HG03558 (cell line): ENCODE results near the gene TTC21A.
"Not testable (repeated sequence)": the region's sequence is repeated elsewhere in the genome, so short reads cannot be mapped to it uniquely, and the experiment has no call there.

Experiments
- ATAC-seq: cut with Tn5 transposase; IDR thresholded peaks from one replicate; pipeline ENCODE4 v1.9.1; 2021; ENCODE audit warnings: moderate number of reproducible peaks; ENCODE audit not compliant: unreplicated experiment; ENCODE audit errors: extremely low read depth

Gene TTC21A

DNA sequence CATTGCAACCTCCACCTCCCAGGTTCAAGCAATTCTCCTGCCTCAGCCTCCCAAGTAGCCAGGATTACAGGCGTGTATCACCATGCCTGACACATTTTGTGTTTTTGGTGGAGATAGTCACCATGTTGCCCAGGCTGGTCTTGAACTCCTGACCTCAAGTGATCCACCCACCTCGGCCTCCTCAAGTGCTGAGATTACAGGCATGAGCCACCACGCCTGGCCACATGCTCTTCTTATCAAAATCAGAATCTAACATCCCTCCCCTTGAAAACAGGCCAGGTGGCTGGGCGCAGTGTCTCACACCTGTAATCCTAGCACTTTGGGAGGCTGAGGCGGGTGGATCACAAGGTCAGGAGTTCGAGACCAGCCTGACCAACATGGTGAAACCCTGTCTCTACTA is 63.4 kb downstream of the TTC21A start:
- not testable (repeated sequence) for ATAC-seq

GRCh38 chr3:39171860-39172259 is 64.4 kb downstream of the TTC21A start:
- ATAC-seq, result no peak

DNA sequence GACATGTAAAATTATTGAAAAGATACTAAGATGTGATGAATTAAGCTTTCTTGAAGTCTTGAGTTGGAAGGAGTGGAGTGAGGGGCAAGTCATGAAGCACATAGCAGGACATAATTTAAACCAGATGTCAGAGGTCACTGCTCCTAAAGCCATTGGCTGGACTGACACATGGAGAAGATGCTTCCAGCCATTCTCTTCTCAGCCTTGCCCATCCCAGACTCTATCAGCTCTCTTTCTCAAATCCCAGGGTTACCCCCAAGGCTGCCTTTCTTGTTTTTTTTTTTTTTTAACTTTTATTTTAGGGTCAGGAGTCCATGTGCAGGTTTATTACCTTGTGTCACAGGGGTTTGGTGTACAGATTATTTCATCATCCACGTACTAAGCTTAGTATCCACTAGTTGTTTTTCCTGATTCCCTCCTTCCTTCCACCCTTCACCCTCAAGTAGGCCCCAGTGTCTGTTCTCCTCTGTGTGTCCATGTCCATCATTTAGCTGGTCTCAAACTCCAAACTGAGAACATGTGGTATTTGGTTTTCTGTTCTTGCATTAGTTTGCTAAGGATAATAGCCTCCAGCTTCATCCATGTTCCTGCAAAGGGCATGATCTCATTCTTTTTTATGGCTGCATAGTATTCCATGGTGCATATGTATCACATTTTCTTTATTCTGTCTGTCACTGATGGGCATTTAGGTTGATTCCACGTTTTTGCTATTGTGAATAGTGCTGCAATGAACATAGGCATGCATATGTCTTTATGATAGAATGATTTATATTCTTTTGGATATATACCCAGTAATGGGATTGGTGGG is 66.0 kb downstream of the TTC21A start:
- ATAC-seq, result no peak

DNA sequence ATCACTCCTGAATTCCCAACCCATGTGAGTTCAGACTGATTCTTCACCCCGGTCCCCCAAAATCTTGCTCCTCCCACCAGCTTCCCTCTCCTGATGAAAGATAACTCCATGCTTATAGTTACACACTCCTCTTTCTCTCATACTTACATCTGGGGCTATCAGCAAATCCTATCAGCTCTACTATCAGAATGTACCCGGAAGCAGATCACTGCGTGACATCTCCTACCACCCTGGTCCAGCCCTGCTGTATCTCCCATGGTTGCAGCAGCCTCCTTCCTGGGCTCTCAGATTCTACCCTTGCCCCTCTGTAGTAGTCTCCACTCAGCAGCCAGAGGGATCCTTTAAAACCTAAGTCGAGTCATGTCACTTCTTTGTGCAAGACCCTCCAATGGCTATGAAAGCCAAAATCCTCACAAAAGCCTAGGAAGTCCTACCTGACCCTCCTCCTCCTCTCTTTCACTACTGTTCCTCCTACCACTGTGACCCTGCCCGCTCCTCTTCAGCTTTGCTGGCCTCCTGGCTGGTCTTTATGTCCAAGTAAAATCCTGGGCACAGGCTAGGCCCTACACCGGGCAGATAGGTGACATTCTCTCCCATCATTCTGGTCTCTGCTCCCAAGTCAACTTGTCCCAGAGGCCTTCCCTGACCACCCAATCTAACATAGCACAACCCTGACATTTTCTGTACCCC is 68.7 kb downstream of the TTC21A start:
- ATAC-seq, result no peak

- no peak for ATAC-seq
These were observed 70.3 kb downstream of the TTC21A start for GRCh38 chr3:39177708-39178332.

- ATAC-seq, result no peak
These were observed 71.1 kb downstream of the TTC21A start for GRCh38 chr3:39178553-39178952.

DNA sequence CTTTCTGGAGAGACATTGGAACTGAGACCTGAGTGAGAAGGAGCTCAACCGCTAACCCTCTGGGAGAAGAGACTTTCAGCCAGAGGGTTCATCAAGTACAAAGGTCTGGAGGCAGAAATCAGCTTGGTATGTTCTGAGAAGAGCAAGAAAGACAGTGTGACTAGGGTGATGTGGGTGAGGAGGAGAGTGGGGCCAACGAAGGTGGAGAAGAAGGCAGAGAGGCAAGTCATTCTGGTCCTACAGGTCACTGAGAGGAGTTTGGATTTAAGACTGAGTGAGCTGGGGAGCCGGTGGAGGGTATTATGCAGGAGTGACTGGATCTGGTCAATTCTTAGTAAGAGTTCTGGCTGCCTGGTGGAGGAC is 72.7 kb downstream of the TTC21A start:
- no peak for ATAC-seq

GRCh38 chr3:39180546-39181346 is 73.3 kb downstream of the TTC21A start:
- ATAC-seq, result peak; percentile 85

DNA sequence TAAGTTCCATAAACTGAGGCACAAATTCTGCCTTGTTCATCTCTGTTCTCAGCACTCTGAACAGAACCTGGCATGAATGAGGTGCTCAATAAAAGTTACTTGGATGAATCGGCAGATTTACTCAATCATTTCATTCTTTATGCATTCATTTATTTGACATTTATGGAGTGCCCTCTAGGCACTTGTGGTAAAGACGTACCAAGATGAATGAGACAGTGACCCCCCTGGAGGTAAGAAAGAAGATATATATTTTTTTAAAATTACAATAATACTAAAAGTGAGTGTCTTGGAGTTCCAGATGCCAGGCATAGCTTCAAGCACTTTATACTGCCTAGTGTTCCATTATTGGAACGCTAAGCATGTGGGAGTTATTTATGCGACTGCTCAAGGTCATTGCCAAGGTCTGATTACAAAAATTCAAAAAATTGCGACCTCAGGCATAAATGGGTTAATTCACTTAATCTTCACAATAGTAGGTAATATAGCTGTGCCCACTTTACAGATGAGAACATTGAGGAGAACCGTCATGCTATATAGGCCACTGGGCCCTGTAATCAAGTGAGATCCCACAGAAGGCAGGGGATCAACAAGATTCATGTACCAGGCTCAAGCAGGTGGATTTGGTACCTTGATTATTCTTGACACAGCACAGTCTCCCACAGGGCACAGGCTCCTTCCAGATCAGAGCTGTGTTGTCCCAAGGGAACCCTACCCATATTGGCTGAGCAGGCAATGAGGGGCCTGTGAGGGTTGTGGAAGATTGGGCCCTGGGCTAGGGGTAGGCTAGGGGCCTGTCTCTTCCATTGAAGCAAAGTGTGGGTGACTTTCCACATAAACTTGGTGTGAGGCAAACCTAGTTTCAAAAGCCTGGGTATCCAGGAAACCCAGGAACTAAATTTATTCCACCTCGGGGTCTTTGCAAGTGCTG is 74.2 kb downstream of the TTC21A start:
- ATAC-seq, result no peak

DNA sequence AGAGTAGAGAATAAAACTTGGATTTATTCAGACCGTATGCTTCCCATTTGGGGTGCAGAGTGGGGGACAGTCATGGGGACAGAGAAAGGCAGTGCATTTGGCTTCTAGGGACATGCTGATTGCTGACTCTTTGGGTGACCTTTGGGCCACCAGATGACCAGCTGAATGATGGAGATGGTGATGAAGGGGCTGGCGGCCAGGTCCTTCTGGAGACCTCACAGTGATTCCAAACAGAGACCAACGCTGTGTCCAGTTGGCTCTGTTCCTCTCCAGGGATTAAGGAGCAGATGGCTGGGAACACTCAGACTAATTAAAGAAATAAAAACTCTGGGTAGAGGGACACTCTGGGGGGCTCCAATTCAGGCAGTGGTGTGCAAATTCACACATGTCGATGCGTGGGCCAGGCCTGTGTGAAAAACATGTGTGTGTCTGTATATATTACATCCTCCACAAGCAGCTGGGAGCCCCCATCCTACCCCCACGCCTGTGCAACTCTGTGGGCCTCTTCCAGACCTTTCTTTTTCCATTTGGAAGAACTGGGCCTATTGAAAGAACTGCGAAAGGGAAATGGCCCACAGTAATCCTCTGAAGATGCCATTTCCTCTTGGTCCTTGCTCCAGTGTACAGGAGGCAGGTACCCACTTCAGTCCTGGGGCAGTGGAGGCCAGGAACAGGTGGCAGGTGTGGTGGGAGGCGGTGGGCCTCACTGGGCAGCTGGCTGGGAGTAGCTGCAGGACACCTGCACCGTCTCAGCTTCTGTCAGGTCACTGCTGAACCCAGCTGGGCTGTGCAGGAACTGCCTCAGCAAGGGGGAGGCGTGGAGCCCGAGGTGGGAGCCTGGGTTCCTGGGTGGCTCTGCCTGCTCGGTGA is 76.0 kb downstream of the TTC21A start:
- no peak for ATAC-seq

- no peak for ATAC-seq
These were observed 76.8 kb downstream of the TTC21A start for GRCh38 chr3:39184081-39184967.

- no peak for ATAC-seq
These were observed 77.4 kb downstream of the TTC21A start for GRCh38 chr3:39184968-39185285.

- ATAC-seq, result no peak
These were observed 78.0 kb downstream of the TTC21A start for GRCh38 chr3:39185326-39185958.

DNA sequence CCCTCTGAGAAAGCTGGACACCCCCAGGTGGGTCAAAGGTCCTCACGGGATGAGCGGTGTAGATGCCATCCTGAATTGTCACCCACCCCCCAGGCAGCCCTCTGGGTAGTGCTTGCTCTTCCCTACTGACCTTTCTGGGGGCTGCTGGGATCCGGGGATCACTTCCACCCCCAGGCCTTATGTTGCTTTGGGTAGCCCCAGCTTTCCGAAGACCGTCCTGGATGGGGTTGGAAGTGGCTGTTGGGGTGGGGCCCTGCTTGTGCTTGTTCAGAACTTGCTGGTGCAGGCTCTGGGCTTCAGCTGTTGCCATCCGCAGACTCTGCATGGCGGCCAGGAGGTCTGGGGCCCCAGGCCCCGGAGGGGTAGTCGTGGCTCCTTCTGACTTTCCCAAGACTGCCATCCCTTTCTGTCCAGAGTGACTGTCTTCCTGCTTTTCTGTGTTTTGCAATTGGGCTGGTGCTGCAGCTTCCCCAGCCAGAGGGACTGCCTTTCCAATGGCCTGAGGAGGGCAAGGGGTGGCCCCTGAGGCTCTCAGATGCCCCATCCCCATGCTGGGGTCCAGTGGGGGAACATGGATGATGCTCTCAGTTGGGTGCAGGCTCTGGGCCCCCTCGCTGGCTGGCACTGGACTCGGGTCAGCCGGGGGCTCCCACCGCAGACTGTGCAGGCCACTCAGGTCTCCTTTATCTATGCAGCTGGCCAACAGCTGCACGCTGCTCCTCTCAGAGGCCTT is 78.6 kb downstream of the TTC21A start:
- ATAC-seq, result no peak

- ATAC-seq, result no peak
These were observed 79.2 kb downstream of the TTC21A start for GRCh38 chr3:39186692-39187151.

- no peak for ATAC-seq
These were observed 80.1 kb downstream of the TTC21A start for GRCh38 chr3:39187372-39188155.
